ENCODE measurements around the gene DHTKD1. TPM values are rescaled to one million over a fixed set of nuclear protein-coding genes. Genes with fewer than 3 reads are reported as not detected.
"Not testable (repeated sequence)": the region's sequence is repeated elsewhere in the genome, so short reads cannot be mapped to it uniquely, and the experiment has no call there.

DHTKD1 gene
- total RNA-seq, 1 experiment from 2014 or later: 13.4 TPM

DNA sequence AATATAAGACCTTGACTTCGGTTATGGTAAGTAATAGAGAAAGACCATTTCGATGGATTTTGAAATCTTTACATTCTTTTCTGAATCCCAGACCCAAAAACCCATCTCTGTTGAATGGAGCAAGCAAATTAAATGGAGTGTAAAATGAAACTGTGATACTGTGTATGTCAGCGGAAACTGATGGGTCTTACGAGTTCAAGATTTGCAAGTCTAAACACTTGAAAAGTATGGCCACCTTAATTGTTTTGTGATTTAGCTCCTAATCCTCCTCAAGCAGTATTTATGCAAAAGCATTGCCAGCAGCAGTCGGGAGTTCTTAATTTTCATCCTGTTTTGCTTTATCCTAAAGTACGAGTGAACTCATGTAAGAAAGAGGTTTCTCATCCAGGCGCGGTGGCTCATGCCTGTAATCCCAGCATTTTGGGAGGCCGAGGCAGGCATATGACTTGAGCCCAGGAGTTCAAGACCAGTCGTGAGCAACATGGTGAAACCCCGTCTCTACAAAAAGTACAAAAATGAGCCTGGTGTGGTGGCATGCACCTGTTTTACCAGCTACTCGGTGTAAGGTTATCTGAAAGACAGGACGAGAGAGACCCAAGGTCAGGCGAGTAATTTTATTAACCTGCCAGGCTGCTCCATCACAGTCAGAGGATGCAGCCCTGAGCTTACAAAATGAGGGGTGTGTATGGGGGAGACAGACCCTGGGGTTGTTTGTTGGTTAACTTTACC, 5.8 kb upstream of the DHTKD1 start:
- DNase-seq (ENCODE audit: low spot score): no peak

DNA sequence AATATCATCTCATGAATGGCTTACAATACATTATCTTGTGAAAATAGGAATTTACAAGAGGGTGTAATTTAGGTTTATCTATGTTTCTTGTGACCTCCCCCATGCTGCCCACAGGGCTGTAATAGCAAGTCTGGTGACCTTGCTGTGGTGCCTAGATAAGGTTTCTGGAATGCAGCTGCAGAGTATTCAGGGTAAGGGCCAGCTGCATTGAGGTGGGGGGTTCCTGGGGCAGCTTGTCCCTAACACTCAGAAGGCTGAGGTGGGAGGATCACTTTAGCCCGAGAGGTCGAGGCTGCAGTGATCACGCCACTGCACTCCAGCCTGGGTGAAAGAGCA, 5.3 kb upstream of the DHTKD1 start:
- DNase-seq (ENCODE audit: low spot score): no peak

DNA sequence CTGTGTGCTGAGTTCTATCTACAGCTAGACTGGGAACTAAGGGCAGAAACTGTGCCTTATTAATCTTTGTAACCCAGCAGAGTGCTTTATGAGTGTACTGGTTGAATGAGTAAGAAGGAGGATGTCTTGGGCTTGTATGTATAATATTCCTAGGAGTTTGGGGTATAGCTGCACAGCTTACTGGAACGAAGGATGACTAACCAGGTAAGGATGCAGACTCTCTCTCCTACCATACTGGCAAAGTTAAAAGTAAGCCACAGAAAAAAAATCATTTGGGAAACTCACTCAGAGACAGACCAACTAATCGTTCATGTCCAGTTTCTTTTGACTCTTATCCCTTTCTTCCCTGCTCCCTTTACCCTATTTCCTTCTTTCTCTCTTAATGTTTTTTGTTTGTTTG, 1.4 kb upstream of the DHTKD1 start:
- no peak for DNase-seq (ENCODE audit: low spot score)

DNA sequence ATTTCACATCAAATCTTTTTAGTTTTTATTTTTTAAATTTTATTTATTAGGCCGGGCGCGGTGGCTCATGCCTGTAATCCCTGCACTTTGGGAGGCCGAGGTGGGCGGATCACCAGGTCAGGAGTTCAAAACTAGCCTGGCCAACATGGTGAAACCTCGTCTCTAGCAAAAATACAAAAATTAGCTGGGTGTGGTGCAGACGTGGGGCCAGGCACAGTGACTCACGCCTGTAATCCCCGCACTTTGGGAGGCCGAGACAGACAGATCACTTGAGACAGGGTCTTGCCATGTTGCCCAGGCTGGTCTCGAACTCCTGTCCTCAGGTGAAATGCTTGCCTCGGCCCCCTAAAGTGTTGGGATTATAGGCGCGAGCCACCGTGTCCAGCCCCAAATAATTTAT, 2.7 kb downstream of the DHTKD1 start:
- not testable (repeated sequence) for DNase-seq (ENCODE audit: low spot score)

DNA sequence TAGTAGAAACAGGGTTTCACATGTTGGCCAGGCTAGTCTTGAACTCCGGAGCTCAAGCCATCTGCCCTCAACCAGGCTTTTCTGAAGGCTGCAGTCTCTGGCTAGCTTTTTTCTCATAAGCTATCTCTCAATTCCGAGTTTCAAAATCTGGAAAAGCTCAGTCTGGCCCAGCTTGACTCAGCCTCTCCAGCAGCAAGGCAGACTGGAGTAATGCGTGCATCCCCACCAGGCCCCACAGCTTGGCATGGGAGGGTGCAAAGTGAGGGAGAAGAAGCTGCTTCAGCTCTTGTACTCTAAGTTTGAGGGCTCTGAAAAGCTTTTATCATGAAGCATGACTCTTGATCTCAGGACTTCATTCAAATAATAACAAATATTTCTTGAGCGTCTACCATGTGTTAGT, 4.8 kb downstream of the DHTKD1 start:
- DNase-seq (ENCODE audit: low spot score): no peak

DNA sequence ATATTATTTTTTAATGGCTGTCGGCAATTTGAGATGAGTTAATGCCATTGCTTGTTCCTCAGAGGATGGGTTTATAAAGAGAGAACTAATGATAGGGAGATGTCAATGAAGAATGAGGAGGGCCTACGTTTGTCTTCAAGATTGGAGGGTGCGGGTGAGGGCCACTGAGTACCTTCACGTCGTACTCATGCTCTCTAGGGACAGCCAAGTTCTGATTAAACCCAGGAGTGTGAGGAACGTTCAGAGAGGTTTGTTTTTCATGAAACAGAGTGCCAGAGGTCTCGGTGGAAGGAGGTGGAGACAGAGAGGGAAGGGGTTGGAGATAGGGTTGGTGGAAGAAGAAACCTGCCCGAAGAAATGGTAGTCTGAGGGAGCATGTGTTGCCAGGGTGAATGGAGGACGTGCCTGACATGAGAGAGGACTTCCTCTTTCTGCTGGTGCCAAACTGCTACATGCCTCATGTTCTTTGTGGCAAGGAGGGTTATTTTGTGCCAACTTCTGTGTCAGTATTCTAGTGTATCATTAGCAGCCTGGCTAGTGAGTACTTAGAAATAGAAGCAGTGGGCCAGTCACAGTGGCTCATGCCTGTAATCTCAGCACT, 8.9 kb downstream of the DHTKD1 start:
- no peak for DNase-seq (ENCODE audit: low spot score)

DNA sequence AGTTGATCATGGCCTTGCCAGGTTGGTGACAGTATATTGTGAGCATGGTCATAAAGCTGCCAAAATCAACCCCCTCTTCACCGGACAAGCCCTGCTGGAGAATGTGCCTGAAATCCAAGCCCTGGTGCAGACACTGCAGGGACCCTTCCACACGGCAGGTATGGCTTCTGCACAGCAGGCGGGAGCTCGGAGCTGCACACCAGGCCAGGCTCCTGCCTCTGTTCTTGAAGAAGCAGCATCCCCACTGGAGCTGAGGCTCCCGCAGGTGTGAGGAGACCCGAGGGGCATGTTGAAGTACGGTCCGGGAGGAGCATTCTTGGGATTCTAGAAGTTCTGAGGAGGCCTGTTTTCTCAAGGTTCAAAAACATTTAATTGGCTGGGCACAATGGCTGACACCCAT, 12.7 kb downstream of the DHTKD1 start:
- DNase-seq (ENCODE audit: low spot score): no peak

DNA sequence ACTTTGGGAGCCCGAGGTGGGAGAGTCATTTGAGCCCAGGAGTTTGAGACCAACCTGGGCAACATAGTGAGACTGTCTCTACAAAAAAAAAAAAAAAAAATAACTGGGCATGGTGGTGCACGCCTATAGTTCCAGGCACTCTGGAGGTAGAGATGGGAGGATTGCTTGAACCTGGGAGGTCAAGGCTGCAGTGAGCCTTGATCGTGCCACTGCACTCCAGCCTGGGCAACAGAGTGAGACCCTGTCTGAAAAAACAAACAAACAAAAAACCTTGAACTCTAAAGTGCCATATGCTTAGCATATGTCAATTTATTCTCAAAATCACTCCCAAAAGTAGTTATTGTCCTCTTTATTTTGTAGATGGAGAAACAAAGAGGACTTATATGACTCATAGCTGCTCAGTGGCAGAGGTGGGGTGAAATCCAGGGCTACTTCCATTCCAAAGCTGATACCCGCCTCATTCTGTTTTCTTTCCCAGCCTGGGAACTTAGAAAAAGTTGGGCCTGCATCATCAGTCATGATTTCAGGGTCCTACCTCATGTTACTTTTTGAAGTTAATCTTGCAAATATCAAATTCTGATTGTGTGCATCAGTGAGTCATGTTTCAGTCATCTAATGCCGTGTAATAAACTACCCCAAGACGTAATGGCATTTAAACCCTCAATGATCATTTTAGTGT, 13.3 kb downstream of the DHTKD1 start:
- DNase-seq (ENCODE audit: low spot score): no peak

DNA sequence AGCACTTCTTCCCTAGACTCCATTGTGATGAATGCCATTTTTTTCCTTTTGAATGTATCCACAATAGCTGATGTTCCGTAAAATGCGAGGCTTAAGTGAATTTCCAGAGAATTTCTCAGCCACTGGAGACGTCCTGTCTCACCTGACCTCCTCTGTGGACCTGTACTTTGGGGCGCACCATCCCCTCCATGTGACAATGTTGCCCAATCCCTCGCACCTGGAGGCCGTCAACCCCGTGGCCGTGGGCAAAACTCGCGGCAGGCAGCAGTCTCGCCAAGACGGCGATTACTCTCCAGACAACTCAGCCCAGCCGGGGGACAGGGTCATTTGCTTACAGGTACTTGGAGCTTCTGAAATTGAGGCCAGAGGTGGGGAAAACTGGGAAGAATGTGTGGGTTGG, 20.2 kb downstream of the DHTKD1 start:
- DNase-seq (ENCODE audit: low spot score): no peak

DNA sequence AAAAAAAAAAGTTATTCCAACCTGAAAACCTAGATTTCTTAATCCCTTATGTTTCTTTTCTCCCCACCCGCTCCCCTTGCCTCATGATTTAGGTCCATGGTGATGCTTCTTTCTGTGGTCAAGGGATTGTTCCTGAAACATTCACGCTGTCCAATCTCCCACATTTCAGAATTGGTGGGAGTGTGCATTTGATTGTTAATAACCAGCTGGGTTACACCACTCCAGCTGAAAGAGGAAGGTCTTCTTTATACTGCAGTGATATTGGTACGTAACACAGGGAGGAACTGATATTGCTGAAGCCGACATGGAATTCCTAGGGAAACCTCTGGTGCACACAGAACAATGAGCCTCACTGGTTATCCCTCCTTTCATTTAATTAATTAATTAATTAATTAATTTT, 22.7 kb downstream of the DHTKD1 start:
- DNase-seq (ENCODE audit: low spot score): no peak

DNA sequence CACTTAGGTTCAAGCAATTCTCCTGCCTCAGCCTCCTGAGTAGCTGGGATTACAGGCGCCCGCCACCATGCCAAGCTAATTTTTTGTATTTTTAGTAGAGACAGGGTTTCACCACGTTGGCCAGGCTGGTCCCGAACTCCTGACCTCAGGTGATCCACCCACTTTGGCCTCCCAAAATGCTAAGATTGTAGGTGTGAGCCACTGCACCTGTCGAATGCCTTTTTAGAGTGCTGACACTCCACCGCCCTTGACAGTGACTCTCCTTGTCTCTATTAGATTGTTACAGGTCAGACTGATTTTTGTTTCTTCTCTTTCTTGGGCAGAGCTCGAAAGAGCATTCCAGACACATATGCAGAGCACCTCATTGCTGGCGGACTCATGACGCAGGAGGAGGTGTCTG, 28.6 kb downstream of the DHTKD1 start:
- not testable (repeated sequence) for DNase-seq (ENCODE audit: low spot score)

DNA sequence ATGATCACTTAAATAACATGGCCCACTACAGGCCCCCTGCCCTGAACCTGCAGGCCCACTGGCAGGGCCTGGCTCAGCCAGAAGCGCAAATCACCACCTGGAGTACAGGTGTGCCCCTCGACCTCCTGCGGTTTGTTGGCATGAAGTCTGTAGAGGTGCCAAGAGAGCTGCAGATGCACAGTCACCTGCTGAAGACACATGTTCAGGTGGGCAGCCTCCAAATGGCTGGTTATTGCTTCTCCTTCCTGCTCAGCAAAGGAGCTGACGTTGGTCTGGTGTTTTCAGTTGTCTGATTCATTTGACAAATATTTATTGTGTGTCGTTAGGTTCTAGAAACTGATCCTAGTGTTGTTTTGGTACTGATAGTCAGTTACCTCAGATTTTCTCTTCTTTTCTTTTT, 29.0 kb downstream of the DHTKD1 start:
- peak; percentile 84 for DNase-seq (ENCODE audit: low spot score)

DNA sequence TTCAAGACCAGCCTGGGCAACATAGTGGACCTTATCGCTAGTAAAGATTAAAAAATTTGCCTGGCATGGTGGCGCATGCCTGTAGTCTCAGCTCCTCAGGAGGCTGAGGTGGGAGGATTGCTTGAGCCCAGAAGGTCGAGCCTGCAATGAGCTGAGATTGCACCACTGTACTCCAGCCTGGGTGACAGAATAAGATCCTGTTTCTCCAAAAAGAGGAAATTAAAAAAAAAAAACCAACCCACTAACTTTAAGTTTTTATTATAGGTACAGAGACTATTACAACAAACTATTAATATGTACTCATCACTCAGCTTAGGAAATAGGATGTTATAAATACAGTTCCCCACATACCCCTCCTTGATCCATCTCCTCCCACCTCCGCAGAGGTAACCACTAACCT, 30.2 kb downstream of the DHTKD1 start:
- no peak for DNase-seq (ENCODE audit: low spot score)

DNA sequence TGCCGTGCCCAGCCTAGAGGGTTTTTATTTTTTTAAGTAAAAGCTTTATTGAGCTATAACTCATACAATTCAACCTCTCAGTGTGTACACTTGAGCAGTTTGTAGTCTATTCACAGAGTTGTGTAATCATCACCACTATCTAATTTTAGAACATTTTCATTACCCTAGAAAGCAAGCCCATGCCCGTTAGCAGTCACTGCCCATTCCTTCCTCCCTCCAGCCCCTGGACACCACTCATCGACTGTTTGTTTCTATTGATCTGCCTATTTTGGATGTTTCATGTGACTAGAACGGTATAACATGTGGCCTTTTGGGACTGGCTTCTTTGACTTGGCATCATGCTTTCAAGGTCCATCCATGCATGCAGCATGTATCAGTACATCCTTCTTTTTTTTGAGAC, 35.0 kb downstream of the DHTKD1 start:
- no peak for DNase-seq (ENCODE audit: low spot score)

DNA sequence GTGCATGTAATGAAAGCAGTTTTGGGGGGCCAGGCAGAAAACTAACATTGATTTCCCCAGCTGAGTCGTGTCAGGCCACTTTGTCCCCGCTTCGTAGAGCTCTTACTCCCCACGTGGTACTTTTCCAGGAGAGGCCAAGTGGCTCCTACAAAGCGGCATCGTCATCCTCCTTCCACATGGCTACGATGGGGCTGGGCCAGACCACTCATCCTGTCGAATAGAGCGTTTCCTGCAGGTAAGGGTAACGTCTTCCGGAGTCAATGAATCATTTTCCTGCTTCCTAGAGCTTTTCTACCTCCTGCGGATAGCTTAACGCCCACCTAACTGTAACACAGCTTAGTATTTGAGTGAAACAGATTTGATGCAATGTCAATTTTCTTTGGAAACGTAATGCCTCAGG, 39.0 kb downstream of the DHTKD1 start:
- no peak for DNase-seq (ENCODE audit: low spot score)

DNA sequence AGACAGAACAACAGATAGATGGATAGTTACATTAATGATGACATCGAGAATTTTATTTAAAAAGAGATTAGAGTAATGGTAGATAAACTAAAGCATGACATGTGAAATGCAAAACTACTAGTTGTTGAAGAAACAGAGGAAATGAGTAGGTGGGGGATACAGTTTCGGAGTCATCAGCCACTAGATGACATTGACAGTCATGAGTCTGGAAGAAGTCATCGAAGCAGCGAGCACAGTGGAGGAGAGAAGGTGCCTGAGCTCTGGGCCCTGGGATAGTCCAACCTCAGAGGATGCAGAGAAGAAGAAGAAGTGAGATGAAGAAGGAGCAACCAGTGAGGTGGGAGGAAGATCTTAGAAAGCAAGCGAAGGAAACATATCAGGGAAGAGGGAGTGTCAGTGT, 40.5 kb downstream of the DHTKD1 start:
- no peak for DNase-seq (ENCODE audit: low spot score)

DNA sequence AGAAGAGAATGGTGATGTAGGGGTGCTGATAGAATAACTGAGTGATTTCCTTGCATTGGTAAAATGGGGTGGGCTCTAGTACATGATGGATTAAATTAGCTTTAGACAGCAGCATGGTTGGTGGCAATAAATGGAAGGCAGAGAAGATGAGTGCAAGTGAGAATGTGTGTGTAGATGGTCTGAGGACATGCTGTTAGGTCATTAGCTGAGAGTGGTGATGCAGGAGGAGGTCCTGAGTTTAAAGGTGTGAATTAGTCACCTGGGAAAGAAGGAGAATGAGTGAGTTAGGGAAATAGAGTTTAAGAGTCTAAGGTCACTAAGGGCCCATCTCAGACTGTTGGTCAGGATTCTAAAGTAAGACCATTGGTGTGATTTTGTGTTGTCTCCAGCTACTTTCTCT, 42.8 kb downstream of the DHTKD1 start:
- DNase-seq (ENCODE audit: low spot score): no peak

DNA sequence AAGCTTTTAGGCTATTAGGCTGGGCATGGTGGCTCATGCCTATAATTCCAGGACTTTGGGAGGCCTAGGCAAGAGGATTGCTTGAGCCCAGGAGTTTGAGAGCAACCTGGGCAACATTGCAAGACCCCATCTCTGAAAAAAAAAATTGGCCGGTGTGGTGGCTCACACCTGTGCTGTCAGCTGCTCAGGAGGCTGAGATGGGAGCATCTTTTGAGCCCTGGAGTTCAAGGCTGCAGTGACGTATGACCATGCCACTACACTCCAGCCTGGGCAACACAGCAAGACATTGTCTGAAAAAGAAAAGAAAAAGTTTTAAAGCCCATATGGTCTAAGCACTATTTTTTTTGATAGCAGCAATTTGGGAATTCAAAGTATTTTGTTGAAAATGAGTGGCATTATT, 44.9 kb downstream of the DHTKD1 start:
- no peak for DNase-seq (ENCODE audit: low spot score)

DNA sequence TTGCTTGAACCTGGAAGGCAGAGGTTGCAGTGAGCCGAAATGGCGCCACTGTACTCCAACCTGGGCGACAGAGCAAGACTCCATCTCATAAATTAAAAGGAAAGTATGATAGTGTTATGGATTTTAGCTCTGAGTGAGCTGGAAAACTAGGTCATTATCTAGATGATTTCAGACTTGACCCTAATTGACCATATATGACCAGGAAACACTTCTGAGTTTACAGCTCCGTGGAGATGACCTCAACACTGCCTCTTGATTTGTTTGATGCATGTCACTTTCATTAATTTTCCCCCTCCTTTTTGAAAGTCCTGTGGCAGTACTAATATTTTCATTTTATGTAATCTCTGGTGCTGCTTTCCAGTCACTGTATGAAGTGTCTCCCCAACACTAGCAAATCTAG, 52.9 kb downstream of the DHTKD1 start:
- DNase-seq (ENCODE audit: low spot score): no peak

DNA sequence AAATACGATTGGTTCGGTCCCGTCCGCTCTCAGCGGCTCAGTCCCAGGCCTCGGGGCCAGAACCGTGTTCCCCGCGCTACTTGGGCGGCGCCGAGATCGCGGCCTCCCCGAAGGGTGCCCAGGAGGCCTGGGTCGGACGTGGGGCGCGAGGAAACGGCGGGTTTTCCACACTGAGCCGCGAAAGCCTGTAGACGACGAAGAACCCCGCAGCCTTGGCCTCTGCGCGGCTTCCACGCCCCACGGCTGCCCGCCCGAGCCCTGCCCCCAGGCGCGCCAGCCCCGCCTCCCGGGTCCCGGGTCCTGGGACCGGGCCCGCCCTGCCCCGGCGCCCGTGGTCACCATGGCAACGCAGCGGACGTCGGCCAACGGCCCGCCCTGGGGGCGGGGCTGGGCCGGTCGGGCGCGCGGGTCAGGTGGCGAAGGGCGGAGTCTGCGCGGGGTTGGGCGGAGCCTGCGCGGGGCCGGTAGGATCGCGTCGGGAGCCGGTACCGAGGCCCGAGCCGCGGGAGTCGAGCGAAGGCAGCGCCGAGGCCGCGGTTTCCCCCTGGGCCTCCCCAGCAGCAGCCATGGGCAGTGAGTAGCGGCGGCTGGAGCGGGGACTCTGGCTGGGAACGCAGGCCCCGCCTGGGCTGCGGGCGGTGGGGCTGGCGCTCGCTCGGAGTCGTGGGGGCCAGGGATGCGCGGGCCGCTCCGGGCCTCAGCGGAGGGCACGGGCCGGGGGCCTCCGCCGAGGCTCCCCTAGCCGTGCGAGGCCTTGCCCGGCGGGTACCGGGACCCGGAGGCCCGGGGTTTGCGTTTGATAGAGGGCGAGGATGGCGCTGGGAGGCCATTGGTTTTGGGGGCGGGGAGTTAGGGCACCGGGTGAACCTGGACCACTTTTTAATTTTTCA, 60.7 kb downstream of the DHTKD1 start, which contains the start of gene SEC61A2:
Gene SEC61A2 (plus strand): TSS at position 456 of the 890 bp plus-strand sequence. CDS start 111 bp downstream, at position 567.
- DNase-seq (ENCODE audit: low spot score): peak; percentile 93

DNA sequence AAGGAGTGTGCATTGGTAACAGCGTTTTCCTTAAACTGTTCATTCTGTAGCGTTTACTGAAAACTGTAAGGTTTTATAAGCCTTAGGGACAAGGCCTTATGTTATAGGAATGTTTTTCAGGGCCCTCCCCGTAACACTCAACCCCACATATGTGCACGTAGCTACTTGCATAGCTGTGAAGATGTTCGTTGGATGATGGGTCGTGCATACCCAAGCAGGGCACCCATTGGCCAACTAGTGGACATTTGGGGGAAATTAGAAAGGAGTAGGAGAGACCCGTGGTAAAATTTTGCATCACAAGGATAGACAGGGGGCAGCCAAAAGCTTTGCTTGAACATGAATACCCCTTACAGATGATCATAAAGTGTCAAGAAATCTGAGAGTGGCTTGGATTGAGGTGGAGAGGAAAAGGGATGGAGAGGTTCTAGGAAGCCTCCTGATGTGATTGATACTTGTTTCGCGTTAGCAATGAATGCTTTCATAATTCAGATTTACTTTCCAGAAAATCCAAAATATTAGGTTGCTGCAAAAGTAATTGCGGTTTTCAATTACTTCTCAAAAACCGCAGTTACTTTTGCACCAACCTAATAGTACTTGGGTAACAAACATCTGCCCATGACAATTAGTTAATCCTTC, 61.6 kb downstream of the DHTKD1 start:
- peak; percentile 63 for DNase-seq (ENCODE audit: low spot score)

DNA sequence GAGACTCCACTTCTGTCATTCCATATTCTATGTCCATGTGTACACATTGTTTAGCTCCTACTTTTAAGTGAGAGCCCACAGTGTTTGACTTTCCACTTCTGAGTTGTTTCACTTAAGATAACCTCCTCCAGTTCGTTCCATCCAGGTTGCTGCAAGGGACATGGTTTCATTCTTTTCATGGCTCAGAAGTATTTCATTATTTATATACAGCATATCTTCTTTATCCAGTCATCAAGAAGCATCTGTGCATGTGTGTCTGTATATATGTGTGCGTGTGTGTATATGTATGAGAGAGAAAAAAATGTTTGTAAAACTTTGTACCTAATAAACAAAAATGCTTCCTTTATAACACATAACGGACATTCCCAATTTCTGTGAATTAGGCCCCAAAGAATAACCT, 66.9 kb downstream of the DHTKD1 start:
- DNase-seq (ENCODE audit: low spot score): no peak
